Measurements from ENCODE around the gene ATG10.
"Not testable (repeated sequence)": the region's sequence is repeated elsewhere in the genome, so short reads cannot be mapped to it uniquely, and the experiment has no call there.

Gene ATG10

GRCh38 chr5:82014644-82015043 is 42.8 kb downstream of the ATG10 start:
- H3K36me3 ChIP-seq (ENCODE audit: control insufficient read depth, insufficient read depth, low read length); H3K9me3 ChIP-seq (ENCODE audit: control insufficient read depth, low read length); H3K4me3 ChIP-seq (ENCODE audit: extremely low read depth, insufficient read depth, low read length, poor library complexity, severe bottlenecking); H3K4me1 ChIP-seq (ENCODE audit: control insufficient read depth, insufficient read depth, low read length, poor library complexity, severe bottlenecking); H3K27ac ChIP-seq (ENCODE audit: low read depth, low read length, severe bottlenecking): not testable (repeated sequence)
- 77% methylated on average over 3 of the region's 4 CpGs; no CpG with 5 or more reads in 1 of the 2 experiments for WGBS, 2 experiments (ENCODE audit: insufficient coverage in 2 of 2)

- WGBS, 2 experiments (ENCODE audit: insufficient coverage in 2 of 2) = 78 to 96% methylated on average over 1 of the region's 1 CpG
- no peaks in the 10 kb centered on the region for H3K36me3 ChIP-seq (ENCODE audit: control insufficient read depth, insufficient read depth, low read length)
- peaks cover 3% of the 10 kb centered on the region for H3K9me3 ChIP-seq (ENCODE audit: control insufficient read depth, low read length)
- H3K4me3 ChIP-seq (ENCODE audit: extremely low read depth, insufficient read depth, low read length, poor library complexity, severe bottlenecking) = no peak overlapping the region
- peak overlapping the region; percentile 23 for H3K27ac ChIP-seq (ENCODE audit: low read depth, low read length, severe bottlenecking)
- no peaks in the 10 kb centered on the region for H3K4me1 ChIP-seq (ENCODE audit: control insufficient read depth, insufficient read depth, low read length, poor library complexity, severe bottlenecking)
These were observed 46.6 kb downstream of the ATG10 start for GRCh38 chr5:82018462-82018861.

GRCh38 chr5:82019342-82020138 is 47.7 kb downstream of the ATG10 start:
- 52% methylated on average over 3 of the region's 5 CpGs; no CpG with 5 or more reads in 1 of the 2 experiments for WGBS, 2 experiments (ENCODE audit: insufficient coverage in 2 of 2)
- Histone ChIP-seq H3K27ac (ENCODE audit: low read depth, low read length, severe bottlenecking) (no peak overlapping the region), H3K9me3 (ENCODE audit: control insufficient read depth, low read length) (peaks cover 3% of the 10 kb centered on the region), H3K4me1 (ENCODE audit: control insufficient read depth, insufficient read depth, low read length, poor library complexity, severe bottlenecking) (no peaks in the 10 kb centered on the region), H3K36me3 (ENCODE audit: control insufficient read depth, insufficient read depth, low read length) (no peaks in the 10 kb centered on the region), H3K4me3 (ENCODE audit: extremely low read depth, insufficient read depth, low read length, poor library complexity, severe bottlenecking) (no peak overlapping the region)

GRCh38 chr5:82022499-82022898 is 50.7 kb downstream of the ATG10 start:
- H3K4me3 ChIP-seq (ENCODE audit: extremely low read depth, insufficient read depth, low read length, poor library complexity, severe bottlenecking) = no peak overlapping the region
- no CpG with 5 or more reads among the region's 1 CpG for WGBS, 2 experiments (ENCODE audit: insufficient coverage in 2 of 2)
- no peaks in the 10 kb centered on the region for H3K9me3 ChIP-seq (ENCODE audit: control insufficient read depth, low read length)
- H3K4me1 ChIP-seq (ENCODE audit: control insufficient read depth, insufficient read depth, low read length, poor library complexity, severe bottlenecking) = no peaks in the 10 kb centered on the region
- H3K27ac ChIP-seq (ENCODE audit: low read depth, low read length, severe bottlenecking) = no peak overlapping the region
- no peaks in the 10 kb centered on the region for H3K36me3 ChIP-seq (ENCODE audit: control insufficient read depth, insufficient read depth, low read length)

- Histone ChIP-seq H3K27ac (ENCODE audit: low read depth, low read length, severe bottlenecking) (no peak overlapping the region), H3K36me3 (ENCODE audit: control insufficient read depth, insufficient read depth, low read length) (no peaks in the 10 kb centered on the region), H3K4me3 (ENCODE audit: extremely low read depth, insufficient read depth, low read length, poor library complexity, severe bottlenecking) (no peak overlapping the region), H3K4me1 (ENCODE audit: control insufficient read depth, insufficient read depth, low read length, poor library complexity, severe bottlenecking) (no peaks in the 10 kb centered on the region), H3K9me3 (ENCODE audit: control insufficient read depth, low read length) (no peaks in the 10 kb centered on the region)
- 74 to 92% methylated on average over 2 to 3 of the region's 3 CpGs for WGBS, 2 experiments (ENCODE audit: insufficient coverage in 2 of 2)
These were observed 51.8 kb downstream of the ATG10 start for GRCh38 chr5:82023644-82024043.

GRCh38 chr5:82031220-82032119 is 59.6 kb downstream of the ATG10 start:
- no peak overlapping the region for H3K4me3 ChIP-seq (ENCODE audit: extremely low read depth, insufficient read depth, low read length, poor library complexity, severe bottlenecking)
- WGBS, 2 experiments (ENCODE audit: insufficient coverage in 2 of 2) = 60 to 72% methylated on average over 2 to 4 of the region's 4 CpGs
- H3K27ac ChIP-seq (ENCODE audit: low read depth, low read length, severe bottlenecking) = no peak overlapping the region
- no peaks in the 10 kb centered on the region for H3K4me1 ChIP-seq (ENCODE audit: control insufficient read depth, insufficient read depth, low read length, poor library complexity, severe bottlenecking)
- H3K9me3 ChIP-seq (ENCODE audit: control insufficient read depth, low read length) = no peaks in the 10 kb centered on the region
- H3K36me3 ChIP-seq (ENCODE audit: control insufficient read depth, insufficient read depth, low read length) = no peaks in the 10 kb centered on the region

- not testable (repeated sequence) for H3K4me1 ChIP-seq (ENCODE audit: control insufficient read depth, insufficient read depth, low read length, poor library complexity, severe bottlenecking)
- WGBS, 2 experiments (ENCODE audit: insufficient coverage in 2 of 2) = 67 to 92% methylated on average over 1 of the region's 1 CpG
These were observed 71.1 kb downstream of the ATG10 start for GRCh38 chr5:82042894-82043293.

GRCh38 chr5:82044010-82044409 is 72.2 kb downstream of the ATG10 start:
- no peaks in the 10 kb centered on the region for H3K36me3 ChIP-seq (ENCODE audit: control insufficient read depth, insufficient read depth, low read length)
- 100% methylated on average over 1 of the region's 2 CpGs for WGBS, 2 experiments (ENCODE audit: insufficient coverage in 2 of 2)
- peaks cover 10% of the 10 kb centered on the region for H3K9me3 ChIP-seq (ENCODE audit: control insufficient read depth, low read length)
- H3K4me3 ChIP-seq (ENCODE audit: extremely low read depth, insufficient read depth, low read length, poor library complexity, severe bottlenecking) = no peak overlapping the region
- H3K4me1 ChIP-seq (ENCODE audit: control insufficient read depth, insufficient read depth, low read length, poor library complexity, severe bottlenecking) = no peaks in the 10 kb centered on the region
- H3K27ac ChIP-seq (ENCODE audit: low read depth, low read length, severe bottlenecking) = no peak overlapping the region

More at GRCh38 chr5:82042894-82043293, 71.1 kb downstream of the ATG10 start:
- H3K4me3 ChIP-seq (ENCODE audit: extremely low read depth, insufficient read depth, low read length, poor library complexity, severe bottlenecking); H3K27ac ChIP-seq (ENCODE audit: low read depth, low read length, severe bottlenecking); H3K36me3 ChIP-seq (ENCODE audit: control insufficient read depth, insufficient read depth, low read length): not testable (repeated sequence)
- H3K9me3 ChIP-seq (ENCODE audit: control insufficient read depth, low read length) = peaks cover 10% of the 10 kb centered on the region

GRCh38 chr5:82045554-82046275 is 73.9 kb downstream of the ATG10 start:
- Histone ChIP-seq H3K27ac (ENCODE audit: low read depth, low read length, severe bottlenecking) (no peak overlapping the region), H3K36me3 (ENCODE audit: control insufficient read depth, insufficient read depth, low read length) (no peaks in the 10 kb centered on the region), H3K9me3 (ENCODE audit: control insufficient read depth, low read length) (peaks cover 10% of the 10 kb centered on the region), H3K4me1 (ENCODE audit: control insufficient read depth, insufficient read depth, low read length, poor library complexity, severe bottlenecking) (no peaks in the 10 kb centered on the region), H3K4me3 (ENCODE audit: extremely low read depth, insufficient read depth, low read length, poor library complexity, severe bottlenecking) (no peak overlapping the region)
- 95 to 100% methylated on average over 2 of the region's 3 CpGs for WGBS, 2 experiments (ENCODE audit: insufficient coverage in 2 of 2)

GRCh38 chr5:82046276-82046647 is 74.4 kb downstream of the ATG10 start:
- Histone ChIP-seq H3K36me3 (ENCODE audit: control insufficient read depth, insufficient read depth, low read length) (no peaks in the 10 kb centered on the region), H3K4me1 (ENCODE audit: control insufficient read depth, insufficient read depth, low read length, poor library complexity, severe bottlenecking) (no peaks in the 10 kb centered on the region), H3K4me3 (ENCODE audit: extremely low read depth, insufficient read depth, low read length, poor library complexity, severe bottlenecking) (no peak overlapping the region), H3K9me3 (ENCODE audit: control insufficient read depth, low read length) (peaks cover 10% of the 10 kb centered on the region), H3K27ac (ENCODE audit: low read depth, low read length, severe bottlenecking) (no peak overlapping the region)
- 92 to 100% methylated on average over 1 to 2 of the region's 2 CpGs for WGBS, 2 experiments (ENCODE audit: insufficient coverage in 2 of 2)
